HG02623 (cell line): Measurements from ENCODE around the gene DOCK6.

Experiments
- ATAC-seq: cut with Tn5 transposase; IDR thresholded peaks from one replicate; pipeline ENCODE4 v1.9.1; 2021; ENCODE audit warnings: moderate library complexity; ENCODE audit not compliant: unreplicated experiment

Gene DOCK6

DNA sequence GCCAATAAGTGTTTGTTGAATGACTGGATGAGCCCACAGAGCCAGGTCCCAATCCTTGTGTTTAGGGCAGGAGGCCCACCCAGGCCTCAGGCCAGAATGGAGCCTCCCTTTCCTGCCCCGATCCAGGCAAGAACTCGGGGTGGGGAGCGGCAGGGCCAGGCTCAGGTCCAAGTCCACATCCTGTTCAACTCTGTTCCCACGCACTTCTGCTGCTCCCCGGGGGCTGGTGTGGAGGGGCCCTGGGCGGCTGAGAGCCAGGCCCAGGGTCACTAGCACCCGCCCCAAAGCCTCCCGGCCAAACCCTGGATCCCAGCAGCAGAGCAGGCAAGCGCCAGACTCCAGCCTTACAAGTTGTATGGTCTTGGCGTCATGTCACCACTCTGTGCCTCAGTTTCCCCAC, 14.9 kb downstream of the DOCK6 start:
- no peak for ATAC-seq

DNA sequence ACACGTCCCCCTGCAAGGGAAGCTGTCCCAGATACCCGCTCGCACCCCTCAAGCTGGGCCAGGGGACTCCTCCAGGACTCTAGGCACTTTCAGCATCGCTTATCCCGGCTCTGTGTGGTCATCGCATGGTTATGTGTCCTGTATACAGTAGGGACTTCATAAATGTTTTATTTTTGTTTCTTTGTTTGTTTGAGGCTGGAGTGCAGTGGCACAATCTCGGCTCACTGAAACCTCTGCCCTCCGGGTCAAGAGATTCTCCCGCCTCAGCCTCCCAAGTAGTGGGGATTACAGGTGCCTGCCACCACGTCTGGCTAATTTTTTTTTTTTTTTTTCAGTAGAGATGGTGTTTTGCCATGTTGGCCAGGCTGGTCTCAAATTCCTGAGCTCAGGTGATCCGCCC, 15.4 kb downstream of the DOCK6 start:
- no peak for ATAC-seq

DNA sequence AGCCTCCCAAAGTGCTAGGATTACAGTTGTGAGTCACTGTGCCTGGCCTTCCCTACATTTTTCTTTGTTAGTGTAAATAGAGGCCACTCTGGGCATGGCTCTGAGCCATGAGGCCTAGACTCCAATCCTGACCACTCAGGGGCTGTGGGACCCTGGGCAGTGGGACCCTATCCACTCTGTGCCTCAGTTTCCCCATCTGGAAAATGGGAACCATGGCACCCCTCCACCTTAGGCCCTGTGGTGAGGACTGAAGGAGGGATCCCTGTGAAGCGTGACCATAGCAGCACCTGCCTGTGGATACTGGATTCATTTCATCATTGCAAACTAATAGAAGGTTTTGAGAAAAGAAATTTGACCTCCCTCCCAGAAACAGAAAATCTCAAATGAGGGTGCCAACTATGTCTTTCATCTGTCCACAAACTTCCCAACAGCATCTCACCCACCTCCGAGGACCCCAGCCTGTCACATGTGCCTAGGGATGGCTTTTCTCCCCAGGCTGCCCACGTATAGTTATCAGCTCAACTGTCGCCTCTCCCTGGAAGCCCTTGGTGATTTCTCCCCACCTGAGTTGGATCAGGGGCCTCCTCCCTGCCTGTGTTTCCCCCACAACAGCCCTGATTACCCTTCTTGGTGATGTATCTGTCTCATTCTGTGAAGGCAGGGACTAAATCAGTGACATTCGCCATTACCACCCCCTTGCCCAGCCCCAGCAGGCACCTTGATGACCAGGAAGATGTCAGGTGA, 17.3 kb downstream of the DOCK6 start:
- no peak for ATAC-seq

GRCh38 chr19:11243798-11244169, 18.5 kb downstream of the DOCK6 start:
- no peak for ATAC-seq

GRCh38 chr19:11242864-11243797, 19.2 kb downstream of the DOCK6 start:
- no peak for ATAC-seq

DNA sequence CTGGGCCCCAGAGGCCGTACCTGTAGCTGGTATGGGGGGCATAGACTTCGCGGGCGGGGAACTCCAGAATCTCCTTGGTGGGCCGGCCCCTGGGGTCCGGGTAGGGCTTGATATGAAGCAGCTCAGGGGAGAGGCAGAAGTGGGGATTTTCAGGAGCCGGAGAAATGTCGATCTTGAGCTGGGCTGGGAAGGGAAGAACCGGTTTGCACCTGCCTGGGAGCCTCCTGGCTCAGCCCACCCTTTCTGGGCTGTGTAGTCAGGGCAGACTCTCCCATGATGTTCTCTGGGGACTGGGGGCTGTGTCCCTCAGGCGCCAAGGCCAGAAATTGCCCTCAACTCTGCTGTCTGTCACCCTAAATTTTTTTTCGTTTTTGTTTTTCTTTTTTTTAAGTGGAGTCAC, 20.3 kb downstream of the DOCK6 start:
- ATAC-seq: no peak

DNA sequence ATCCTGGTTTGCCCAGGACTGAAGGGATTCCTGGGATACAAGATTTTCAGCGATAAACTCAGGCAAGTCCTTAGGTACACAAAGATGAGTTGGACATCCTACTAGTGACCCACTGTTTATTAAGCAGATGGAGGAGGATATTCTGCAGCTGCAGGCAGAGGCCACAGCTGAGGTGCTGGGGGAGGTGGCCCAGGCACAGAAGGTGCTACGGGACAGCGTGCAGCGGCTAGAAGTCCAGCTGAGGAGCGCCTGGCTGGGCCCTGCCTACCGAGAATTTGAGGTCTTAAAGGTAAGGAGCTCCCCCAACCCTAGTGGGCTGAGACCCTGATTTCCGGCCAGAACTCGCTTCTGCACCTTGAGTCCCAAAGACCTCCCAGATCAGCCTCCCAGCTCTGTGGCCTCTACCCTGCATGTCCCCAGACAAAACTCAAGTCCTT, 22.3 kb downstream of the DOCK6 start:
- no peak for ATAC-seq

DNA sequence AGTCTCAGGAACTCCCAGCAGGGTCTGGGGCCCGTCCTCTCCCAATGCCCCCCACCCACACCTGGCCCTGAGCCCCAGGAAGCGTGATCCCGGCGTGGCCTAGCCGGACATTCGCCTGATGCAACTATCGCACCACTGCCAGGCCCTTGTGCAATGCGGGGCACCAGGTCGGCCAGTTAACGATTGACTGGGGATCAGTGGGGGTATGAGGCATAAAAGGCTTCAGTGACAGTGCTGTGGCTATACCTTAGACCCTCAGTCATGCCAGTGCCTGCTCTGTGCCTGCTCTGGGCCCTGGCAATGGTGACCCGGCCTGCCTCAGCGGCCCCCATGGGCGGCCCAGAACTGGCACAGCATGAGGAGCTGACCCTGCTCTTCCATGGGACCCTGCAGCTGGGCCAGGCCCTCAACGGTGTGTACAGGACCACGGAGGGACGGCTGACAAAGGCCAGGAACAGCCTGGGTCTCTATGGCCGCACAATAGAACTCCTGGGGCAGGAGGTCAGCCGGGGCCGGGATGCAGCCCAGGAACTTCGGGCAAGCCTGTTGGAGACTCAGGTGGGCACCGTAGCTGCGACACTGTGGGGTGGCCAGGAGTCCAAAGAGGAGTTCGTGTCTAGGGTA, 22.8 kb downstream of the DOCK6 start, which contains the start of gene ANGPTL8:
ANGPTL8 (plus strand) TSS at position 243 of the 624 bp plus-strand sequence; CDS start at position 262, 19 bp downstream.
- no peak for ATAC-seq

- ATAC-seq: no peak
Measured at GRCh38 chr19:11238781-11239376, 23.4 kb downstream of the DOCK6 start.

DNA sequence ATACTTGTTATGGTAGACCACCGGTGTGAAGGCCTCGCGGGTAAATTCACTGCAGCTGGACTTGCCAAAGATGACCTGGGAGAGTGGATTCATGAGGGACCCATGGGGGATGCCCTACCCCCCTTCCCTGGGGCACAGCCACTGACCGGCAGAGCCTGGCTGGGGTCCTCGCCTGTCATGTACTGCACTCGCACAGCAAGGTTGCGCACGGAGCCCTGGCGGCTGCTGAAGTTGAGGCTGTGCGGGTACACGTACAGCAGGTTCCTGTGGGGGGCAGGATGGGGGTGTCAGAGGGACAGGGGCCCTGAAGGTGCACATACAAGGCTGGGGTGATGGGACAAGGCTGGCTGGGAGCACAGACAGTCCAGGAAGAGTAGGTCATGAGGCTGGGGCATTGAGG, 24.3 kb downstream of the DOCK6 start:
- ATAC-seq: no peak

- no peak for ATAC-seq
Measured at GRCh38 chr19:11237321-11237720, 25.0 kb downstream of the DOCK6 start.

DNA sequence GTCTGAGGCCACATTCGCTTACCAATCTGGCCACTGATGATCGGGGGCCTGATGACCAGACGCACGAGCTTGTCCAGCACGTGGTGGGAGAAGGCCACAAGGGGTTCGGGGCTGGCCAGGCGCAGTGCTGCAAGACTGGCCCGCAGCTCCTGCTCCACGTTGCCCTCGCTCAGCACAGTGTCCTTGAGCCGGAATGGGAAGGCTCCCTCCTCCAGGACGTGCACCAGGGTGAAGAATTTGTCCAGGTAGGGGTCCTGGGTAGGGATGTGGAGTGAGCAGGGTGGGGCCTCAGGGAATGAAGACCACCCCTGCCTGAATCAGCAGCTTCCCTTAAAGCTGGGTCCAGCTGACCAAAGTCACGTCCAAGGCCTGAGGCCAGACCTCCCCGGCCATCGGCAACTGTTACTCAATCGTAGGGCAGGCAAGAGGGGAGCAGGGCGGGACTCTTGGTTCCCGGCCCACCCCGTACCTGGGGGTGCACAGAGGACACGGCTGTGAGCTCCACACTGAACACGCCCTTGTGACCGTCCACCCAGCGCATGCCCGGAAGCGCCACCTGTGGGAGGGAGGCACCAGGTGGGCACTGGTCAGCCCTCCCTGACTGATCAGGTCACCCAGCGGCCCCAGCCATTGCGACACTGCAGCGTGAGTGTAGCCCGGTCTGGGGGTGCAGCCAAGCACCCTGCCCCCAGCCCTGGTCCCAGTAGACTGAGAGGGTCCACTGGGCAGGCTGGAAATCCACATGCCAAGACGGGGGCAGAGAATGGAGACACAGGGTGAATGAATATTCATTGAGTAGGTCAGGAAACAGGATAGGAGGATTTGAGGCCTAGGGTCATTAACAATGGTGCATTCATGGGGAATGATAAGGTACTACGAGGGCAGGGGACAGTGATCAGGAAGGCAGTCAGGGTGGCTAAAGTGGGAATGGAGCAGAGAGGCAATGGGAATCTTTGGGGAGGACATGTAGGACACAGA, 25.7 kb downstream of the DOCK6 start:
- no peak for ATAC-seq

GRCh38 chr19:11234486-11235075, 27.7 kb downstream of the DOCK6 start:
- no peak for ATAC-seq

- ATAC-seq: no peak
Measured at GRCh38 chr19:11233073-11233472, 29.3 kb downstream of the DOCK6 start.

DNA sequence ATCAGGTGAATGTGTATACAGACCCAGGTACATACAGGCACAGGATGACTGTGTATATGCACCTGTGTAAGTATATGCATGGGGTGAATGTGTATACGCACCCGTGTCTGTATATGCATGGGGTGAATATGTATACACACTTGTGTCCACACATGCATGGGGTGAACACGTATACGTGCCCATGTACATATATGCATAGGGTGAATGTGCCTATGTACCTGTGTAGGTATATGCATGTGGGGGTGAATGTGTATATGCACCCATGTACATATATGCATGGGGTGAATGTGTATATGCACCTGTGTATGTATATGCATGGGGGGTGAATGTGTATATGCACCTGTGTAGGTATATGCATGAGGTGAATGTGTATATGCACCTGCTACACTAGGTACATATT, 29.8 kb downstream of the DOCK6 start:
- ATAC-seq: no peak

DNA sequence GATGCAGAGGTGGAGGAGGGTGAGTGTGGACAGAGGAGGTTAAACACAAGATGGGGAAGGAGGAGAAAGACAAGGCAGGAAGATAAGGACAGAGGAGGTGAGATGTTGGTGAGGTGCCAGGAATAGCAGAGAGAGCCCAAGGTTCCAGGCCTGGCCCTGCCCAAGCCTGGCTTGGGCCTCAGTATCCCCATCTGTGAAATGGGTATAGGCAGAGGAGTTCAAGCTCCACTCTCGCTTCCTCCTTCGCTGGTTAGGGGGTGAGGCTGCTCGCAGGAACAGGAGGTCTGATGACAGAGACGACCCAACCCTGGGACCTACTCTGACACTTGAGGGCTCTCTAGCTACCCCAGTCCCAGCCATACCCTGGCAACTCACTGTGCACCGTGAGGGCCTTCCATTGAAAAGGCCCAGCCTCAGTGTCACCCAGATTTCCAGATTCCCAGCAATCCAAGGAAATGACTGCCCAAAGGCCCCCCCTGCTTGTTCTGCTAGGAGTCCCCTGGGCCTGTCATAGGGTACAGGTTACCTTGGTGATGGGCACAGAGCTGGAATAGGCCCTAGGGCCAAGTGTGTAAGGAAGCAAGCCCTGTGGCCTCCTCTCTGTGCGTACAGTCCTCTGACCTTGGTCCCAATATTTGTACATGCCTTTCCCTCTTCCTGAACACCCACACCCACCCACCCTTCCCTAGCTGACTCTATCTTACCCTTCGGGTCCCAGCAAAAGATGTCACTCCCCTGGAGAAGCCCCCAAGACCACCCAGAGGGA, 31.5 kb downstream of the DOCK6 start:
- no peak for ATAC-seq

DNA sequence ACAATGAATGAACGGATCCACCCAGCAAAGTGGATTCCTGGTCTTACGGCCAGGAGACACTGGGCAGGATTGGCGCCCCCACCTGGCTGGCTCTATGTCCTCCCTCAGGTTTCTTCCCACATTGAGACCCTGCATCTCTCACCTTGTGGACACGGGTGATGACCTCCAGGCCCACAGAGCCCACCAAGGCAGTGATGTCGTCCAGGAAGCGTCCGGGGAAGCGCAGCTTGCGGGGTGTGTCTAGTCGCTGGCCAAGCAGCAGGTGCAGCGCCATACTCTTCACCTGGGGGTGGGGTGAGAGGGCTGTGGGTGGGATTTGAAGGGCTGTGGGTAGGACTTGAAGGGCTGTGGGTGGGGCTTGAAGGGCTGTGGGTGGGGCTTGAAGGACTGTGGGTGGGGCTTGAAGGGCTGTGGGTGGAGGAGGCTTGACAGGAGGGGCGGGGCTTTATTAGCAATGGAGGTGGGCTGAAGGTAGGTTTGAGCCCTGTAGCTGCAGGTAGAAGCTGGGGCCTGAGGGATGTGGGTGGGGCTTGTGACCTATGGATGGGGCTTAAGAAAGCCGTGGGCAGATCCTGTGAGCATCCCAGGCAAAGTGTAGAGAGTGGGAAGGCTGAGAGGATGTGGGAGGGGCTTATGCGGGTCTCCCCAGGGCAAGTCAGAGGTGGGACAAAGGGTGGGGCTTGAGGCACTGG, 35.0 kb downstream of the DOCK6 start:
- ATAC-seq: no peak

DNA sequence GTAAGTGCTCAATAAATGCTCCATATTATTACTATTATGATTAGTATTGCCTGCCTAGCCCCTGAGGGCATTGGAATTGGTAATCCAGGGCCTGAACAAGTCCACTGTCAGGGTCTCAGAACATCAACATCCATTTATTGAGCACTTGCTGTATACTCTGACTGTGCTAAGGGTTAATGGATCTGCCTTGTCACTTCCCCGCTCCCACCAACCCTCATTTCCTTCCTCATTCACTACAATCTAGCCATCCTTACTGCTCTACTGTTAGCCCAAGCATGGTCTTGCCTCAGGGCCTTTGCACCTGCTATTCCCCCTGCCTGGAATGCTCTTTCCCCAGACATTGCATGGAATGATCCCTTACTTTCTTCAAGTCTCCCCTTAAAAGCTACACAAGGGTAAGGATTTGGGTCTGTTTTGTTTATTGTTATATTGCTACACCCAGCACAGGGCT, 35.6 kb downstream of the DOCK6 start:
- ATAC-seq: no peak
